GM12801 (cell line): Measurements from ENCODE around the gene AGFG1.

ENCODE experiments used
- TF ChIP-seq, protein P1 (sequence below): IDR thresholded peaks from one replicate; pipeline ENCODE4 v1.5.1; 2011; ENCODE audit warnings: control low read depth; ENCODE audit not compliant: insufficient read length; ENCODE audit errors: extremely low read depth

The AGFG1 gene

DNA sequence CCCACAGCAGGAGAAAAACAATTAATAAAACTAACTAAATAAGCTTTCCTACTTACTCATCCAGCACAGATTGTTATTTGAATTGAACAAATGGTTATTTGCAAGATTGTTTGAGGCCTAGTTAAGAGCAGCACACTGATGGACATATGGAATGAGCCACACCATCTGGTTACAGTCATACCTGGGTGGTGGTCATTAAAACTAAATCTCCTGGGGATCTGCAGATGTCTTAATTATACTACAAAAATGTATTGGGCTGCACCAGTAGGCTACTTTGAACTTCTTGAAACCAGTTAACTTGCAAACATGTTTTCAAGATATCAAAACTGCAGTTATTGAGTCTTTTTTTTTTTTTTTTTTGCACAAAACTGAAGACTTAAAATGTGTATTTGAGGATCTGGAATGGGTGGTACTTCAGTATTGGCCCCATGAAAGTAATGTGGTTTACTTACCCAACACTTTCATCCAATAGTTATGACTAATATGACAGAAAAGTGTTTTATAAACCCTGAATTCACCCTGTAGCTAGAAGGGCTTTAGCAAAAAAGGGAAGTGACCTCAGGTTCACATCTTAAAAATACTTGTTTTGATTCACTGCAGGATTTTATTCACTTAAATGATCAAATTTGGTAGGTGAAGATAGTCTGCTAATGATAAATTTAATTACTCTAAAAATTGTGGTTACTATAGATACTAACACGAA lies 10.8 kb downstream of the AGFG1 start:
- TF ChIP-seq, protein P1, sequence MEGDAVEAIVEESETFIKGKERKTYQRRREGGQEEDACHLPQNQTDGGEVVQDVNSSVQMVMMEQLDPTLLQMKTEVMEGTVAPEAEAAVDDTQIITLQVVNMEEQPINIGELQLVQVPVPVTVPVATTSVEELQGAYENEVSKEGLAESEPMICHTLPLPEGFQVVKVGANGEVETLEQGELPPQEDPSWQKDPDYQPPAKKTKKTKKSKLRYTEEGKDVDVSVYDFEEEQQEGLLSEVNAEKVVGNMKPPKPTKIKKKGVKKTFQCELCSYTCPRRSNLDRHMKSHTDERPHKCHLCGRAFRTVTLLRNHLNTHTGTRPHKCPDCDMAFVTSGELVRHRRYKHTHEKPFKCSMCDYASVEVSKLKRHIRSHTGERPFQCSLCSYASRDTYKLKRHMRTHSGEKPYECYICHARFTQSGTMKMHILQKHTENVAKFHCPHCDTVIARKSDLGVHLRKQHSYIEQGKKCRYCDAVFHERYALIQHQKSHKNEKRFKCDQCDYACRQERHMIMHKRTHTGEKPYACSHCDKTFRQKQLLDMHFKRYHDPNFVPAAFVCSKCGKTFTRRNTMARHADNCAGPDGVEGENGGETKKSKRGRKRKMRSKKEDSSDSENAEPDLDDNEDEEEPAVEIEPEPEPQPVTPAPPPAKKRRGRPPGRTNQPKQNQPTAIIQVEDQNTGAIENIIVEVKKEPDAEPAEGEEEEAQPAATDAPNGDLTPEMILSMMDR = no peak

GRCh38 chr2:227485429-227485828 lies 13.5 kb downstream of the AGFG1 start:
- TF ChIP-seq, protein P1 = no peak

DNA sequence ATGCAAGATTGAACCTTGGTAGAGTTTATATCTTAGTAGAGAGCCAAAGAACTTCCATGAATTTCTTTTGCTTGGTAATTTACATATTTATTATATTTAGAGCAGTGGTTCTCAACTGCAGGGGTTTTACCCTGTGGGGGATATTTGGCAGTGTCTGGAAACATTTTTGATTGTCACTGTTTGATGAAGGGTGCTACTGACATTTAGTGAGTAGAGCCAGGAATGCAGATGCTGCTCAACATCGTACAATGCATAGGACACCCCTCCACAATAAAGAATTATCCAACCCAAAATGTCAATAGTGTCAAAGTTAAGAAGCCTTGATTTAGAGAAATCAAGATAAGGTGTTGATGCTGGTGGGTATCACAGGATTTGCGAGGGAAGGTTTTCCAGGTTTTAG lies 14.7 kb downstream of the AGFG1 start:
- TF ChIP-seq, protein P1 = no peak

DNA sequence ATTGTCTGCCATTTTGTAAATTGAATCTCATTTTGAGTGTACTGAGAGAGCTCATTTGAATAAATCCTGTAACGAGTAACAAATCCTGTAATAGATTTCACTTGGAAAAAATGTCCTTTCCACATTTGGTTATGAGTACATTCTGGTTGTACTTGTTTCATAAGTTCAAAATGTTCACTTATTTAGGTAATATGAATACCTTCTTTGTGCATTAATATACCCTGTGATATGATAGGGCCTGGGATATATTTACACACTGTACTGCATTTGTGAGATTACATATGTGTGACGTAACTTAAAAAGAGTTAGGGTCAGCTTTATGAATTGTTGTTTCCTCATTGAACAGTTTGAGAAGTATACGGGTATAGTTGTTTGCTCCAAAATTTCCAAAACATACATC lies 16.1 kb downstream of the AGFG1 start:
- TF ChIP-seq, protein P1 = no peak

GRCh38 chr2:227491386-227491785 lies 19.4 kb downstream of the AGFG1 start:
- TF ChIP-seq, protein P1 = no peak

- TF ChIP-seq, protein P1 = no peak
These were observed 21.6 kb downstream of the AGFG1 start for GRCh38 chr2:227493524-227493923.

GRCh38 chr2:227497158-227497557 lies 25.2 kb downstream of the AGFG1 start:
- TF ChIP-seq, protein P1 = no peak
